Measurements from ENCODE around the gene BLOC1S6.

The BLOC1S6 gene

DNA sequence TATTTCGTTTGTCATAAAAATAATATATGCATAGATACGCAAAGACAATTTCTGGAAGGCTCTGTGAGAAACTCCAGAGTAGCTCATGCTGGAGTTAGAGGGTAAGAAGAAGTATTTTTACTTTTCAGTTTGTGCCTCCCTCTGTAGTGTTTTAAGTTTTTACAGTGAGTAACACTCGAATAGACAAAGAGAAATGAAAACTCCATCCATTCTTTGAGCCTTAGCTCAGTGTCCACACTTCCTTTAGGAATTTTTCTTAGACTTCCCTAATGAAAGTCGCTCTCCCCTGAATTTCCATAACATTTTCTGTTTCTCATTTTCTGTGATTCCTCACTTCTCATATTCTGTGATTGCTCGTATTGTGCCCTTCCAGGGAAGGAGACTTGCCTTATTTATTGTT lies 2.1 kb downstream of the BLOC1S6 start:
- Histone ChIP-seq H3K27ac (no peak overlapping the region), H3K4me3 (ENCODE audit: low read depth, low read length) (no peak overlapping the region), H3K36me3 (peaks cover 15% of the 10 kb centered on the region), H3K27me3 (ENCODE audit: insufficient read depth, low read depth, severe bottlenecking) (no peaks in the 10 kb centered on the region), H3K9me3 (ENCODE audit: severe bottlenecking) (no peaks in the 10 kb centered on the region)
- no peak for DNase-seq
- no peak for TF ChIP-seq CTCF (IDR thresholded peaks at IDR 0.05; ENCODE audit: low read depth, low read length)

GRCh38 chr15:45594319-45594718 lies 7.1 kb downstream of the BLOC1S6 start:
- Histone ChIP-seq H3K27ac (no peak overlapping the region), H3K9me3 (ENCODE audit: severe bottlenecking) (no peaks in the 10 kb centered on the region), H3K4me3 (ENCODE audit: low read depth, low read length) (no peak overlapping the region), H3K27me3 (ENCODE audit: insufficient read depth, low read depth, severe bottlenecking) (no peaks in the 10 kb centered on the region), H3K36me3 (peaks cover 36% of the 10 kb centered on the region)
- DNase-seq: no peak
- TF ChIP-seq CTCF (IDR thresholded peaks at IDR 0.05; ENCODE audit: low read depth, low read length): no peak

- Histone ChIP-seq H3K27ac (no peak overlapping the region), H3K9me3 (ENCODE audit: severe bottlenecking) (no peaks in the 10 kb centered on the region), H3K4me3 (ENCODE audit: low read depth, low read length) (no peak overlapping the region), H3K27me3 (ENCODE audit: insufficient read depth, low read depth, severe bottlenecking) (no peaks in the 10 kb centered on the region), H3K36me3 (peaks cover 36% of the 10 kb centered on the region)
- DNase-seq: no peak
- no peak for TF ChIP-seq CTCF (IDR thresholded peaks at IDR 0.05; ENCODE audit: low read depth, low read length)
Observed at GRCh38 chr15:45594835-45595530, 7.8 kb downstream of the BLOC1S6 start.

- no peaks in the 10 kb centered on the region for H3K27me3 ChIP-seq (ENCODE audit: insufficient read depth, low read depth, severe bottlenecking)
- TF ChIP-seq CTCF (IDR thresholded peaks at IDR 0.05; ENCODE audit: low read depth, low read length): no peak
- H3K36me3 ChIP-seq: peaks cover 16% of the 10 kb centered on the region
- no peak overlapping the region for H3K27ac ChIP-seq
- no peak for DNase-seq
- no peaks in the 10 kb centered on the region for H3K9me3 ChIP-seq (ENCODE audit: severe bottlenecking)
- no peak overlapping the region for H3K4me3 ChIP-seq (ENCODE audit: low read depth, low read length)
Observed at GRCh38 chr15:45603881-45604280, 16.7 kb downstream of the BLOC1S6 start.

DNA sequence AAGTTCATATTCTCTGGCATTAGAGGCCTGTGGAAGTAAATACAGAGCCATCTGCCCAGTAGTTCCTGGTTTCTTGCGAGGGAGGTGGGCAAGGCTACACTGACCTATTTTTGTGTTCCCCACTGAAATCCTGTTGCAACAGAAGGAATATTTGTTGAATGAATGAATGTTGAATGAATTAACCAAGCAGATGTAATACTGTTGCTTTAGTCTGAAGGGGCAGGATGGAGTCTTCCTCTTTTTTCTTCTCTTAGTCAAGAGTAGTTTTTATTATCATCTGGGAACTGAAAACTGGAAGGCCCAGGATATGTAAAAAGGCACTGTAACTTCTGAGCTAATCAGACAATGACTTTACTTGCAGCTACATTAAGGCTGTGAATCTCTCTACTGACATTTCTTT lies 17.1 kb downstream of the BLOC1S6 start:
- Histone ChIP-seq H3K9me3 (ENCODE audit: severe bottlenecking) (no peaks in the 10 kb centered on the region), H3K27me3 (ENCODE audit: insufficient read depth, low read depth, severe bottlenecking) (no peaks in the 10 kb centered on the region), H3K27ac (no peak overlapping the region), H3K4me3 (ENCODE audit: low read depth, low read length) (no peak overlapping the region), H3K36me3 (peaks cover 16% of the 10 kb centered on the region)
- no peak for TF ChIP-seq CTCF (IDR thresholded peaks at IDR 0.05; ENCODE audit: low read depth, low read length)
- DNase-seq: no peak

GRCh38 chr15:45606413-45606812 lies 19.2 kb downstream of the BLOC1S6 start:
- no peak overlapping the region for H3K4me3 ChIP-seq (ENCODE audit: low read depth, low read length)
- no peaks in the 10 kb centered on the region for H3K27me3 ChIP-seq (ENCODE audit: insufficient read depth, low read depth, severe bottlenecking)
- H3K36me3 ChIP-seq: peaks cover 16% of the 10 kb centered on the region
- no peak for TF ChIP-seq CTCF (IDR thresholded peaks at IDR 0.05; ENCODE audit: low read depth, low read length)
- no peak overlapping the region for H3K27ac ChIP-seq
- DNase-seq: no peak
- H3K9me3 ChIP-seq (ENCODE audit: severe bottlenecking): no peaks in the 10 kb centered on the region

Data from WERI-Rb-1 (cell line).